GM21825 (cell line): ENCODE measurements around the gene DPH5.
"Not testable (repeated sequence)": the region's sequence is repeated elsewhere in the genome, so short reads cannot be mapped to it uniquely, and the experiment has no call there.

Source experiments
- ATAC-seq: cut with Tn5 transposase; IDR thresholded peaks from one replicate; pipeline ENCODE4 v1.9.1; 2021; ENCODE audit warnings: mild to moderate bottlenecking, moderate library complexity; ENCODE audit not compliant: unreplicated experiment

Gene DPH5

DNA sequence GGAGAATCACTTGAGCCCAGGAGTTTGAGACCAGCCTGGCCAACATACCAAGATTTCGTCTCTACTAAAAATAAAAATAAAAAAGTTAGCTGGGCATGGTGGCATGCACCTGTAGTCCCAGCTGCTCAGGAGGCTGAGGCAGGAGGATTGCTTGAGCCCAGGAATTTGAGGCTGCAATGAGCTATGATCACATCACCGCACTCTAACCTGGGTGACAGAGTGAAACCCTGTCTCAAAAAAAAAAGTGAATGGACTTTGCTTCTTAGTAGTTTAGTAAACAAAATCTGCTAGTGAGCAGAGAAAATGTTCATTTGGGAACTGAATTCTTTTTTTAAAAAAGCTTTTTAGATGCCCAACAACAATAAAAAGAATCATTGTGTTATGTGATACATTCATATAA, 6.5 kb upstream of the DPH5 start:
- not testable (repeated sequence) for ATAC-seq

DNA sequence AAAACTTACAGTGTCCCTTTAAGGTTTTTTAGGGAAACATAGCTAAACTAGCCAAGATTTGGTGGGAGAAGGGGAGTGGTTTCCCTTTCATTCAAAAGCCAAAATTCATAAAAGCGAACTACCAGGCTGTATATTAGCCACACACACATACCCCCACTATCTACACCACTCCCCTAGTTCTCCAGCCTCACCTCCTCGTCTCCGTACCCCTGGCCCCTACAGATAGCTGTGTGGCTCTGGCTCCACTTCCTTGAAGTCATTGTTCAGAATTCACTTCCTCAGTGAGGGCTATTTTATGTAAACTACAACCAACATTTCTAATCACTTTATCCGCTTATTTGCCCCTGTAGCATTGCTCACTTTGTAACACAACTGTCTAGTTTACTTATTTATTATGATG, 5.3 kb upstream of the DPH5 start:
- no peak for ATAC-seq

DNA sequence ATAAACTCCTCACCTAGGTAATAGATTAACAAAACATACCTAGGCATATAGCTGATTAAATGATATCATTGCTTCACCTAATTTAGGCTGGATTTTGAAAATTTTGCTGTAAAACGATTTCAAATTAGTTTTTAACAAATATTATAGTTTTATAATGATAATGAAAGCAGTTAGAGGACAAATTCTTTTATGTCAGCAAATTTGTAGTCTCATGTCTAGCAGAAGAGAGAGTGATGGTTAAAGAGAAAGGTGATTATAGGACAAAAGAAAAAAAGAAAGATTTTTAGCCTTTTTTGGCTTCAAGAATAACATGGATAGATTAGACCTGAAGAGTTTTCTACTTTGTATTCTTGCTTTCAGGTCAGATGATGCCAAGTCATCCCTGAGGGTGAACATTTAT, 3.6 kb upstream of the DPH5 start:
- no peak for ATAC-seq

GRCh38 chr1:101028466-101028865, 2.9 kb upstream of the DPH5 start:
- no peak for ATAC-seq

GRCh38 chr1:101027194-101027772, 1.7 kb upstream of the DPH5 start:
- no peak for ATAC-seq

DNA sequence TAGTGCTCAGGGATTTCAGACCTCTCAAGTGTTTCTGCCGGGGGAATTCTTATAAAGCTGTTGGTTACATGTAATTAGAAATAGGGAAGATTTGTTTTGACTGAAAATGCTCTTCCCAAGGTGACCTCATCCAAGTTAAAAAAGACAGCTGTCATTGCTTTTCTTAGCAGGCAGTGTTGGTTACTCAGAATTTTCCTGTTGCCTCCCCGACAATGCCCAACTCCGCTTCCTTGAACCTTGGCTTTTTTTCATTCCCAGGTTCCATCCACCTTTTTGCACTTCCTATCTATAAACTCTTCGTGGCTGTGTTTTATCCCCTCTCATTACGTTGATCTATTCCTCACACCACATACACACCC, 825 bp upstream of the DPH5 start:
- no peak for ATAC-seq

DNA sequence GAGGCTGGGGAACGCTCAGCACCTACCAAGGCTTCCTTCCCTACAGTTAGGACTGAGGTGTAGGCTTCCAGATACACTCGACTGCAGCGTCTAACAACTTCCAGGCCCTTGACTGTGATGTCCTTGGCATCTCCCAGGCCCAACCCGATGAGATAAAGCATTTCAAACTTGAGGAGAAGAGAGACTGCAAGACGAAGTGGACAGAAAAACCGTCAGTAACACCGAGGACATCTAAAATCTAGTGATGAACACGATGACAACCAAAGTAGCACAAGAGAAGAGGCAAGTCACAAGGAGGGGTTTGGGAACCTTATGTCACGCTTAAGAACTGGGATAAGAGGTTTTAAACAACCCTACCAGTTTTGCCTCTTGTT, 314 bp downstream of the DPH5 start:
- peak; percentile 25 for ATAC-seq

GRCh38 chr1:101022294-101022693, 3.3 kb downstream of the DPH5 start:
- ATAC-seq: no peak

- ATAC-seq: no peak
Measured at GRCh38 chr1:101017448-101017847, 8.1 kb downstream of the DPH5 start.

GRCh38 chr1:101013776-101014175, 11.8 kb downstream of the DPH5 start:
- no peak for ATAC-seq

DNA sequence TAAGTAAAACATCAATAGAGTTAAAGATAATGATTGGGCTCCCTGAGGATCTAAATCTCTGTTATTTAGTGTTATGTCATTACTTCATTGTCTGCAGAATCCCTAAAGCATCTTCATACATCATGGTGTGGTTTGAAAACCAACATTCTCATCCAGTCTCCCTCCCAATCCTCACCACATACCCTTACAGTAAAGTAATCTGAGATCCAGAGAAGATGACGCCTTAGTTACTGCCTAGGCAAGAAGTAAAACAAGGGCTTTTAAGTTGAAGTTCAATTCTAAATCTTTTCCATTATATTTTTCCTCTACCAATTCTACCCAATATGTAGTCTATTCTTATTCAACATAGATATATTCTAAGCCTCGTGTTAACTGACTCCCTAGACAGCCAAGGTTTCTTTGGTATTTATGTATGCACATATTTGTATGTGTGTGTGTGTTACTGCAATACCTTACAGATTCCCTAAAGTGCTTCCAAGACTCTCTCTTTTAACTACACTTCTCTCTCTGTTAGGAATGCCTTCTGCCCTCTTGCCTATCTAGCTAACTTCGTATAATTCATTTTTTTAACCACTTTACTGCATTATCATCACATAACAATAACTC, 17.3 kb downstream of the DPH5 start:
- no peak for ATAC-seq

- no peak for ATAC-seq
Measured at GRCh38 chr1:101006553-101006952, 19.0 kb downstream of the DPH5 start.

- ATAC-seq: no peak
Measured at GRCh38 chr1:101005871-101006270, 19.7 kb downstream of the DPH5 start.

DNA sequence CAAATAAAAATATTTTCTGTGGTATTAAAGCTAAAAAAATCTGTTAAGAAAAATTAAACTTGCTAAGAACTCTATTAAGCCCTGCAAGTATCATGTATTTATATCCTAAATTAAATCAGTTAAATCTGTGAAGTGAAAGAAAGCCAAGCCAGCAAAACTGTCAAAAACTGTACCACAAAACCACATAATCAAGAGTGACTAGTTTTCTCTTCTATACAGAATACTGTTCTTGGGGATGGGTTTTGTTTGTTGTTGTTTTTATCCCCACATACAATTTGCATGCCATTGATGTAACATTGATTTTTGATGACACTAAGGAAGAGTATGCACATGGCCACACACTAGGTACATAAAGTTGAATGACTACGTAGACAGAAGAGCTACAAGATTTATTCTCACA, 20.4 kb downstream of the DPH5 start:
- no peak for ATAC-seq

GRCh38 chr1:101004670-101005069, 20.9 kb downstream of the DPH5 start:
- ATAC-seq: no peak

- ATAC-seq: peak; percentile 38
Measured at GRCh38 chr1:101004061-101004460, 21.5 kb downstream of the DPH5 start.

- ATAC-seq: peak; percentile 7
Measured at GRCh38 chr1:101003012-101003650, 22.5 kb downstream of the DPH5 start.

DNA sequence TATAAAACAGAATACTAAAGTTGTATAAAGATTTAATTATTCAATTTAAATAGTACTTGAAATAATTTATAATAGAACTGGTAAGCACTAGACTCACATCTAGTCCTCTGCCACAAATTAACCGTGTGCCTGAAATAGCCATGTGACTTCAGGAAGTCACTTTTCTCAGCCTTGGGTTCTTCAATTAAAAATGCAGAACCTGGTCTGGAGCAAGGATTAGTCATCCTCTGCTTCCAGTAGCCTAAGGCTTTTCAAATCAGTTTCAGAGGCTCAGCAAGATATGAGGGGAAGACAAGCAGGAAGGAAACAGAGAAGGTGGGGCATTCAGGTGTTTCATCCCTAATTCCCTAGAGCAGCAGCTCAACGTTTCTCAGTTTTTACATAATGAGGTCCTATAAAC, 23.0 kb downstream of the DPH5 start:
- peak; percentile 65 for ATAC-seq

DNA sequence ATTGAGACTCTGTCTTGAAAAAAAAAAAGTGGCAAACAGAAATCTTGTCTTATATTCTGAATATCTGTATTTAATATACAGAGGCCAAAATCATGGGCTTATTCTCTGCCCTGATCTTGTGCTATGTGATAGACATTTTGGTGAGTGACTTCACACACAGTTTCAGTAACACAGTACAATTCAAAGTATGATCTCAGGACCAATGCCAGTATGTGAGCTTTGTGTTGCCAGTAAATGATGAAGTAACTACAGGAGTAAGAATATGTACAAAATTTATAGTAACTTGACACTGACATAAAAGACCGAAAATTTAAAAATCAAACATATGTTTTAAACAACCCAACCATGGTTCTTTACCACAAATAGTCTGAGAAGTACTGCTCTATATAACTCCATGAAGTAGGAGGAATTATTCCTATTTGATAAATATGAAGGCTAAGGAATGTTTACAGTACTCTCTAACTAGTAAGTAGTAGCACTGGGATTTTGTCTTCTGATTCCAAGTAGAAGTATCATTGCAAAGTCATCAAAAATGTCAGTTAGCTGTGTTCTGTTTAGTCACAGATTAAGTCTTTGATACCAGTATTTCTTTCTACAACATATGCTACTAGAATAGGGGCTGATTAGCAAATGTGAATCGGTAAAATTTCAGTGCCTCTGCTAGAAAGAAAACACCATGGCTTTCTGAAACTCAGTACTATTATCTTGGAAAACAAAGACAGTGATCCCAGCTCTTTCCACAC, 25.3 kb downstream of the DPH5 start:
- ATAC-seq: no peak

GRCh38 chr1:100998426-100998825, 27.2 kb downstream of the DPH5 start:
- ATAC-seq: no peak

GRCh38 chr1:100995198-100995988, 30.2 kb downstream of the DPH5 start:
- no peak for ATAC-seq
